Heart right ventricle (tissue), 16 donors: ENCODE results near the gene PLA2R1. TPM values are rescaled to one million over a fixed set of nuclear protein-coding genes. Genes with fewer than 3 reads are reported as not detected.
A peak's percentile ranks its signal among the peaks of the same experiment; 100 is the strongest.

ENCODE experiments used
- ATAC-seq, 8 donors: fragments of 200-7000 bp; cut with Tn5 transposase; one replicate each; pipeline ENCODE4 v1.9.1; 2020; ENCODE audit warnings: mild to moderate bottlenecking in 8 of 8, moderate library complexity in 8 of 8, moderate number of reproducible peaks in 1 of 8
- DNase-seq, 2 donors: peaks; one replicate each; pipeline ENCODE4 v3.0.0-alpha.2; 2020
- H3K27ac ChIP-seq, 10 donors: fragments of 200-600 bp; sonication (generic) in 2 of 10; one replicate each; pipeline versions ENCODE4 v1.5.0 to v1.8.0; 2020 to 2022; ENCODE audit warnings: mild to moderate bottlenecking in 3 of 10
- H3K27me3 ChIP-seq, 7 donors: fragments of 200-600 bp; one replicate each; pipeline ENCODE4 v1.8.0; 2021 to 2022; ENCODE audit warnings: mild to moderate bottlenecking in 2 of 7
- H3K36me3 ChIP-seq, 9 donors: fragments of 200-600 bp; sonication (generic) in 1 of 9; one replicate each; pipeline versions ENCODE4 v1.5.0 to v1.8.0; 2020 to 2022; ENCODE audit warnings: mild to moderate bottlenecking in 2 of 9
- H3K4me1 ChIP-seq, 9 donors: fragments of 200-600 bp; sonication (generic) in 1 of 9; one replicate each; pipeline versions ENCODE4 v1.5.0 to v1.8.0; 2020 to 2022; ENCODE audit warnings: mild to moderate bottlenecking in 4 of 9
- H3K4me3 ChIP-seq, 10 donors: fragments of 200-600 bp; sonication (generic) in 2 of 10; one replicate each; pipeline versions ENCODE4 v1.5.0 to v1.8.0; 2020 to 2022; ENCODE audit warnings: mild to moderate bottlenecking in 7 of 10, moderate library complexity in 2 of 10
- H3K9me3 ChIP-seq, 11 donors: fragments of 200-600 bp in 10 of 11; sonication (generic) in 2 of 11; one replicate each; pipeline versions ENCODE4 v1.5.0 to v1.8.0; 2013 to 2022; ENCODE audit warnings: mild to moderate bottlenecking in 2 of 11, control low read depth in 1 of 11, moderate library complexity in 1 of 11
- CTCF ChIP-seq, 9 donors: fragments of 200-600 bp; sonication (generic) in 2 of 9; IDR thresholded peaks; one replicate each; pipeline versions ENCODE4 v1.5.0 to v1.8.0; 2021 to 2022; ENCODE audit warnings: antibody characterized with exemption in 9 of 9, mild to moderate bottlenecking in 5 of 9, moderate library complexity in 1 of 9
- WGBS, 2 donors: extraction: QIAGEN DNeasy Blood & Tissue Kit; methylation state at CpG; one replicate each; pipeline ENCODE4 v1.1.7; 2013; ENCODE audit warnings: inconsistent platforms in 1 of 2; 5-methylcytosine and 5-hydroxymethylcytosine counted together
- intact Hi-C, 10 donors: fragments of 100-400 bp; cut with DNase I; formaldehyde crosslinking; loops; one replicate each; pipeline versions ENCODE4 v1.11.1 to v1.14.2; 2022
- polyA plus RNA-seq, 2 donors: library from polyadenylated mRNA; stranded (reverse); fragments of 200-250 nt; gene quantifications; one replicate each; pipeline ENCODE4 v1.2.3, GENCODE V29; 2013
- total RNA-seq, 10 donors: library from RNA; stranded (reverse); fragmentation: NEBNext Ultra II Directional in 3 of 10; extraction: Animal tissue kit (Norgen Biotek cat#: 25700) in 3 of 10; gene quantifications; one replicate each; pipeline versions ENCODE4 v1.2.1 to v1.2.4, GENCODE V29; 2021 to 2023
- donor health status: Arrhythmogenic right ventricular cardiomyopathy.
- donor health status: ischemic (EF 13 %, LVEDD 7.1; RV severe dilation, severe dysfunction).
- donor health status: healthy with polysubstance abuse.
- donor health status: DM: no; HTN: yes; CAD: no.
- donor health status: DM: no; HTN: no; CAD: no.
- donor health status: ischemic (EF 25% LVEDD 6.9; RV normal size, moderate dysfunction).
- donor health status: ischemic (EF 25% LVEDD 5.7; RV mildly dilated, moderate dysfunction).
- donor health status: healthy.
- donor health status: DM: yes; HTN: yes; CAD: no.
- donor health status: Ischemic cardiomyopathy.
- donor health status: ischemic (EF 35%, LVEDD 5.7; RV mildly dilated, moderate dysfunction).
- donor health status: nonischemic (EF 11% LVEDD 7.7; RV severe dilation, severe dysfunction).
- donor health status: DM: yes; HTN: yes; CAD: no.
- donor health status: PGD.
- donor health status: ischemic (EF 29% LVEDD 5.4; RV normal size, mild dysfunction).
- donor health status: nonischemic (EF 23%, LVEDD 6.1; RV moderate dilation, normal function).

Gene PLA2R1
- total and polyA plus RNA-seq, 12 donors: 0.38 to 3.7 (median 2.8) TPM

- peaks cover 0 to 4% (median 0%) of the 10 kb centered on the region in 11 donors for H3K9me3 ChIP-seq
- peaks cover 0 to 9% (median 0%) of the 10 kb centered on the region in 9 donors for H3K4me1 ChIP-seq
- no peak overlapping the region for H3K4me3 ChIP-seq
- H3K27me3 ChIP-seq: no peaks in the 10 kb centered on the region
- ATAC-seq (no peak), DNase-seq (no peak)
- WGBS, 2 donors: 91 to 95% methylated on average over 2 of the region's 2 CpGs
- no peak for TF ChIP-seq CTCF (IDR thresholded peaks at IDR 0.05)
- intact Hi-C loops: loop anchor here in 2 of 10 donors (10.0 kb wide), 2 partner anchors 88 to 108 kb away; no protein-coding TSS in a partner anchor
- no peak overlapping the region for H3K27ac ChIP-seq
- H3K36me3 ChIP-seq: no peaks in the 10 kb centered on the region
These were observed 139.9 kb downstream of the PLA2R1 start for GRCh38 chr2:159922563-159922962.

- H3K27ac ChIP-seq: no peak overlapping the region
- no peaks in the 10 kb centered on the region for H3K9me3 ChIP-seq
- H3K36me3 ChIP-seq: no peaks in the 10 kb centered on the region
- peak; percentile 72 to 76 for DNase-seq
- no peak overlapping the region for H3K4me3 ChIP-seq
- 16 to 18% methylated on average over 17 of the region's 17 CpGs for WGBS, 2 donors
- ATAC-seq: peak in 7 of 8 donors; percentile 75 to 93 (median 89)
- intact Hi-C loops: loop anchor here in 2 of 10 donors (10.0 kb wide), 2 partner anchors 87 to 107 kb away; no protein-coding TSS in a partner anchor
- peak; percentile 44 to 87 (median 75) for TF ChIP-seq CTCF (IDR thresholded peaks at IDR 0.05)
- H3K4me1 ChIP-seq: peaks cover 0 to 9% (median 0%) of the 10 kb centered on the region in 9 donors
- no peaks in the 10 kb centered on the region for H3K27me3 ChIP-seq
These were observed 140.5 kb downstream of the PLA2R1 start for GRCh38 chr2:159921752-159922404.

- DNase-seq (no peak), ATAC-seq (no peak)
- no peak for TF ChIP-seq CTCF (IDR thresholded peaks at IDR 0.05)
- 94 to 95% methylated on average over 2 of the region's 2 CpGs for WGBS, 2 donors
- Histone ChIP-seq H3K4me1 (peaks cover 0 to under 1% (median 0%) of the 10 kb centered on the region in 9 donors), H3K4me3 (no peak overlapping the region), H3K36me3 (no peaks in the 10 kb centered on the region), H3K27ac (no peak overlapping the region), H3K27me3 (no peaks in the 10 kb centered on the region), H3K9me3 (no peaks in the 10 kb centered on the region)
- intact Hi-C loops: no loop called here
These were observed 145.9 kb downstream of the PLA2R1 start for GRCh38 chr2:159916511-159916910.

- no peak for DNase-seq
- intact Hi-C loops: no loop called here
- H3K27me3 ChIP-seq: no peaks in the 10 kb centered on the region
- no peak overlapping the region for H3K27ac ChIP-seq
- no peak overlapping the region for H3K4me3 ChIP-seq
- no peaks in the 10 kb centered on the region for H3K9me3 ChIP-seq
- ATAC-seq: no peak
- no peaks in the 10 kb centered on the region for H3K4me1 ChIP-seq
- no peaks in the 10 kb centered on the region for H3K36me3 ChIP-seq
- WGBS, 2 donors: 94 to 95% methylated on average over 2 of the region's 2 CpGs
- TF ChIP-seq CTCF (IDR thresholded peaks at IDR 0.05): no peak
These were observed 148.5 kb downstream of the PLA2R1 start for GRCh38 chr2:159913900-159914299.
